ENCODE results near the gene PLCD1. TPM values are rescaled to one million over a fixed set of nuclear protein-coding genes. Genes with fewer than 3 reads are reported as not detected.
"Not testable (repeated sequence)": the region's sequence is repeated elsewhere in the genome, so short reads cannot be mapped to it uniquely, and the experiment has no call there.

PLCD1 gene
- total RNA-seq, 2 experiments from 2014 or later, result 7.8 to 9.2 TPM

GRCh38 chr3:37993067-37993455, 36.4 kb downstream of the PLCD1 start:
- POLR2A ChIA-PET, result no interaction called here
- CTCF ChIA-PET, result interaction anchor here (1.7 kb wide), 1 partner anchor 19 kb away, joined by 6 read pairs; no protein-coding TSS in a partner anchor

DNA sequence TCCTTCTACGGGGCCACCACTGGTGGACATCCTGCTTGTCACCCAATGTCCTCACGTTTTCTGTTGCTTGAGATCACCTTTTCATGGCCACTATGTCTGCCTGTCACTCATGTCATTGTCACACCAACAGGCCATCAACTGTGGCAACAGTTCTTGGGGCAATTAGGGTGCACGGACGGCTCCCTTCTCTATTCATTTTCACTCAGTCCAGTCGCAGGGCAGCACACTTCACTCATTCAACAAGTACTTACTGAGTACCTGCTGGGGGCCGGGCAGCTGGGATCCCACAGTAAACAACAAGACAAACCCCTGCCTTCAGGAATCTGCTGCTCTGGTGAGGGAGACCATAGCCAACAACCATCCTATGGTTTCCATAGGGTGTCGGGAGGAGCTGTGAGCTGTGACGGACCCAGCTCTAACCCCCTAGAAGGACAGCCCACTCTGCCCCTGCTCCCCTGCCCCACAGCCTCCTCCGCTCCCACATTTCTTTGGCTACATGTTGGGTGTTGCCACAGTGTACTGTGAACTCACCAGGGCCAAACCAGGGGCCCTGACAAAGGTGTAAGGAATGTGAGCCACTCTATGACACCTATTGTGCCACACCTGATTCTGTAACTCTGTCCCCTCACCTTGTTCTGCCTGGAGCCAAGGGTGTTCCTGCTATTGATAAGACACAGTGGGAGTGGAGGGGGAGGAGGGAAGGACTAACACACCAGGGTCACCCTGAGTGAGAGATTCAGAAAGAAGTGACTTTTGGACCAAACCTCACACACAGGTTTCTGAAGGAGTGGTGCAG, 37.0 kb downstream of the PLCD1 start:
- CTCF ChIA-PET, result interaction anchor here (0.5 to 1.7 kb wide), 2 partner anchors 18 to 796 kb away, joined by 3 to 6 read pairs; no protein-coding TSS in a partner anchor
- POLR2A ChIA-PET, result no interaction called here

DNA sequence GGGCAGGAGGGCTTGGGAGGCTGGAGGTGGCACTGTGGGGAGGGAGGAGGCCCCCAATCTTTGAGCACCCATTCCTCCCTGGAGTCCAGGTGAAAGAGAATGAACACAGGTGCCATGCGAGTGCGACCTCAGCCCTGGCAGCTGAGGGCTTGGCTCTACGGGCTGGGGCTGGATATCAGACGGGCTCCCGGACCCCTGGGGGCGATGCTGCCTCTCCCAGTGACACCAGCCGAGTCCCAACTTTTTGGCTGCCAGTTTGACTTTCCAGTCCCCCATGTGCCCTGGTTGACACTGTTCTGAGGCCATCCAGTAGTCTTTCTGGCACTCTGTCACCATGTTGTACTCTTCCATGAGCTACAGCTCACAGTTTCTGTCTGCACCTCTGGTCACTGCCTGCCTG, 37.6 kb downstream of the PLCD1 start:
- ChIA-PET CTCF (interaction anchor here (0.5 to 1.7 kb wide), 2 partner anchors 17 to 796 kb away, joined by 3 to 6 read pairs; no protein-coding TSS in a partner anchor), POLR2A (no interaction called here)

GRCh38 chr3:37991109-37991508, 38.3 kb downstream of the PLCD1 start:
- CTCF ChIA-PET, result no interaction called here

DNA sequence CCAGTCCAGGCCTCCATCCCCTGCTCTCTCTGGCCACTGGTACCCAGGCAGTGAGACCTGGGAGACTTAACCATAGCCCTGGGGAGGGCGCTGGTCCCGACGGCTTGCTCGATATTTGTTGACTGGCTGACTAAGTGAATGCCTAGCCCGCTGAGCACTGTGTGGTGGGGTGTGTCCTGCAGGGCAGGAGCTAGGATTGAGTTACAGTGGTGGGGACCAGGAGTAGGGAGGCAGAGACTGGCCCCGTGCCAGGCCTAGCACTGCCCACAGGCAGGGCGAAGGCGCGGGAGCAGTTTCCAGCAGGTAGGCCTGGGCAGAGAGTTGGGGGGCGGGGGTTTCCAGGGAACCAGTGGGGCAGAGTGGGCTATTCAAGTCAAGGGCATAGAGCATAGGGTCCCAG, 38.9 kb downstream of the PLCD1 start, which contains the start of gene VILL:
Gene VILL, plus strand, starts transcription at position 260 of the 400 bp plus-strand sequence. CDS start 2,887 bp downstream, outside the sequence.
- ChIA-PET CTCF (no interaction called here), POLR2A (no interaction called here)

More at GRCh38 chr3:37991109-37991508, 38.3 kb downstream of the PLCD1 start:
- POLR2A ChIA-PET, result no interaction called here

DNA sequence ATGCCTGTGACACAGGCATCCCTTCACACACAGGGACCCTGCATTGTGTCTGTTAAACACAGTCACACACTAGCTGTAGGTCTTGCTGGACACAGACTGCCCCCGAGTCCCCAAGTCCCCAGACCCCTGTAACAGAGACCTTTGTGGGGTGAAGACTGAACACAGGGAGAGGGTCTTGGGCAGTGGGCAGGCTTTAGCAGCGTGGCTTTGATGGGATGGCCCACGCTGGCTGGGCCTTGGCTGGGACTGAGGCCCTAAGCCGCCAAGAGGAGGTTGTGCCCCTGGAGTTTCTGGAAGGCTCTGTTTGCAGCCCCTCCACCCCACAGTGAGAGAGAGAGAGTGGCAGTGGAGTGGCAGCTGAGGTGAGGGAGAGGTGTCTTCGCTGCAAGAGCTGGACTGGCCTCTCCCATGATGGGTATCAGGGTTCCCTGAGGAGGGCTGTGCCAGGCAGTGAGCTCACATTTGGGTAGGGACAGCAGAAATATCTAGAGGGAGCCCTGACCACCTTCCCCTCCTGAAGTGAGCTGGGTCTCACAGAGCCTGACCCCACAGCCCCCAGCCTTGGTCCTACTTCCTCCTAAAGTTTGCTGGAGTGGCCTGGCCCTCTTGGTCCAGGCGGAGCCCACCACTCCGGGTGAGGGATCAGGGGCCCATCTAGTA, 39.5 kb downstream of the PLCD1 start:
- POLR2A ChIA-PET, result no interaction called here
- CTCF ChIA-PET, result no interaction called here

DNA sequence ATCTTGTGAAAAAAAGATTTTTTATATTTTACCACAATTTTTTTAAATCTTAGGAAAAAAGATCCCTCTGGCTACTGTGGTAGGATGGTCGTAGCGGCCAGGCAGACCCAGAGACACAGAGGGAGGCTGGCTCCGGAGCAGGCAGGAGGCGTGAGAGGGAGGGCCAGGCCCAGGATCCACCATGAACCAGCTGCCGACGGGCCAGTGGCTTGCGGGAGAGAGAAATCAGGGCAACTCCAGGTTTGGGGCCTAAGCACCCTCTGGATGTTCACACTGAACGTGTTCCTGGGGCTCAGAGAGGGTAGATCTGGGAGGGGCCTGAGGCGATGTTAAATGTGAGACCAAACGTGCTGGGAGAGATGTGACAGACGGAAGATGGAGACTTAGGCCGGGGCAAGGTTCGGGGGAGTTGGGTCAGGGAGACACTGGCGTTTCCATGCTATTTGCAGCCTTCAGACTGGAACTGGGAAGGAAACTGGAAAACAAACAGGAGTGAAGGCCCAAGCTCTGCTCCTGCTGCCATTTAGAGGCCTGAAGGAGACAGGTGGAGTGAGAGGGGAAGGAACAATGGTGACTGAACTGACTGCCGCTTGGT, 40.4 kb downstream of the PLCD1 start:
- ChIA-PET CTCF (no interaction called here), POLR2A (no interaction called here)

GRCh38 chr3:37988376-37988775, 41.1 kb downstream of the PLCD1 start:
- CTCF ChIA-PET, POLR2A ChIA-PET: not testable (repeated sequence)

DNA sequence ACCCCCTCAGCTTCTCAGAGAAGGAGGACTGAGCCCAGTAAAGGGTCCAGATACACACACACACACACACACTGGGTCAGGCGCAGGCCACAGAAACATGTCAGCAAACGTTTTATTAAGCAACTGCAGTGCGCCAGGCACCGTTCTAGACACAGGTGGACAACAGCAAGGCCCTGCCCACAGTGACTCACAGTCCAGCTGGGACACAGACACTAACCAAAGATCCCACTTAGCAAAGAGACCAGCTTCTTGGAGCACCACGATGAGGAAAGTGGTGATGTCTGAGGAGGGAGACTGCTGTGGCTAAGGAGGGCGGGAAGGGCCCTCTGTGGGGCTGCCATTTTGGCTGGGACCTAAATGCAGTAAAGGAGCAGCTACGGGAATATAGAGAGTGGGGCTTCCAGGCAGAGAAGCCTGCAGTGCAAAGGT, 41.7 kb downstream of the PLCD1 start:
- ChIA-PET CTCF (no interaction called here), POLR2A (no interaction called here)

- ChIA-PET POLR2A (no interaction called here), CTCF (interaction anchor here (2.2 kb wide), 1 partner anchor 14 kb away, joined by 6 read pairs; no protein-coding TSS in a partner anchor)
Observed at GRCh38 chr3:37987315-37987697, 42.1 kb downstream of the PLCD1 start.

GRCh38 chr3:37986479-37987314, 42.7 kb downstream of the PLCD1 start:
- ChIA-PET POLR2A (no interaction called here), CTCF (interaction anchor here (2.2 to 4.6 kb wide), 2 partner anchors 13 to 15 kb away, joined by 6 to 17 read pairs; no protein-coding TSS in a partner anchor)

DNA sequence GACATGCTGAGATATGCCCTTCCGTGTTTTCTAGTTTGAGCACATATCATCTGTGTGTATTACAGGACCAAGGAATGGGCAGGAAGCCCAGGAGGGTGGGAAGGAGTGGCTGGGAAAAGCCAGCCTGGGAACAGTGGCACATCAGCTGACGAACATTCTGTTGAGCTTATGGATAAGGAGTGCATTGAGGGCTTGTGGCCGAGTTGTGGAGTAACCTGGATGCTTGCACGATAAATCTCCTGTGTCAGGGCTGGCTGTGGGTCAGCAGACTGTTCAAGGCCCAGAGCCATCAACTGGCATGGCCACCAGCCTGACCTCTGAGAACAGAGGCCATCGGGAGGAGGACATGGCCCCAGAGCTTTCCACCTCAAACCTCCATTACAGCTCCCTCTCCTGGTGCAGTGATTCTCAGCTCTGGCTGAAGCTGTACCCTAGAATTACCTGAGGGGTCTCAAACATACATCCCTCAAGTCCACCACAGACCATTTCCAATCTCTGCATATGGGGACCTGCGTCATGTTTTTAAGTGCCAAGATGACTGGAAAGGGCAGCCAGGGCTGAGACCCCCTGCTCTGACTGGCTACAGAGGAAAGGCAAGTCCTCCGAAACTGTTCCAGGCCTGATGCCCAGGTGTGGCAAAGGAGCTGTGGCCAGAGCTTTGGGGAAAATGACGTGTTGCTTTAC, 43.7 kb downstream of the PLCD1 start:
- CTCF ChIA-PET, result interaction anchor here (1.0 to 4.6 kb wide), 3 partner anchors 11 to 16 kb away, joined by 3 to 17 read pairs (median 6); no protein-coding TSS in a partner anchor
- POLR2A ChIA-PET, result no interaction called here

DNA sequence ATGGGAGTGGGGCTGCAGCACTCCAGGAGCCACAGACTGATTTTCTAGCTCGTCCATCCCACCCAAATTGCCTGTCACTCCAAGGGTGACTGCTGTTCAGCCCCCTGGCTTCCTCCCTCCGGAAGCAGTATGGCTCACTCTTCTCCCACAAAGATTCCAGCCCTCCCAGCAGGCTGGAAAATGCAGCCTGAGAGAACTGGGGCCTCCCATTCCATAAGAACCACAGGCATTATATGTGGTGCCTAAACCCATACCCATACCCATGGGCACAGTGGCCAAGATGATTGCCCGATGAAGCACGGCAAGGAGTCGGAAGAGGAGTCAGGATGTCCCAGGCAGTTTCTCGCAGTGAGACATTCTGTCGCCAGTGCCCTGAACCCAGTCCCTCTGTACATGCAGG, 44.8 kb downstream of the PLCD1 start:
- CTCF ChIA-PET, result interaction anchor here (4.6 kb wide), 1 partner anchor 11 kb away, joined by 17 read pairs; no protein-coding TSS in a partner anchor
- POLR2A ChIA-PET, result no interaction called here

- POLR2A ChIA-PET, result no interaction called here
- CTCF ChIA-PET, result interaction anchor here (4.6 kb wide), 1 partner anchor 10 kb away, joined by 17 read pairs; no protein-coding TSS in a partner anchor
Observed at GRCh38 chr3:37984051-37984450, 45.4 kb downstream of the PLCD1 start.

- POLR2A ChIA-PET, result no interaction called here
- CTCF ChIA-PET, result interaction anchor here (4.6 kb wide), 1 partner anchor 8 kb away, joined by 17 read pairs; no protein-coding TSS in a partner anchor
Observed at GRCh38 chr3:37982331-37982730, 47.1 kb downstream of the PLCD1 start.

GRCh38 chr3:37981348-37981664, 48.1 kb downstream of the PLCD1 start:
- CTCF ChIA-PET, result no interaction called here
- POLR2A ChIA-PET, result no interaction called here

DNA sequence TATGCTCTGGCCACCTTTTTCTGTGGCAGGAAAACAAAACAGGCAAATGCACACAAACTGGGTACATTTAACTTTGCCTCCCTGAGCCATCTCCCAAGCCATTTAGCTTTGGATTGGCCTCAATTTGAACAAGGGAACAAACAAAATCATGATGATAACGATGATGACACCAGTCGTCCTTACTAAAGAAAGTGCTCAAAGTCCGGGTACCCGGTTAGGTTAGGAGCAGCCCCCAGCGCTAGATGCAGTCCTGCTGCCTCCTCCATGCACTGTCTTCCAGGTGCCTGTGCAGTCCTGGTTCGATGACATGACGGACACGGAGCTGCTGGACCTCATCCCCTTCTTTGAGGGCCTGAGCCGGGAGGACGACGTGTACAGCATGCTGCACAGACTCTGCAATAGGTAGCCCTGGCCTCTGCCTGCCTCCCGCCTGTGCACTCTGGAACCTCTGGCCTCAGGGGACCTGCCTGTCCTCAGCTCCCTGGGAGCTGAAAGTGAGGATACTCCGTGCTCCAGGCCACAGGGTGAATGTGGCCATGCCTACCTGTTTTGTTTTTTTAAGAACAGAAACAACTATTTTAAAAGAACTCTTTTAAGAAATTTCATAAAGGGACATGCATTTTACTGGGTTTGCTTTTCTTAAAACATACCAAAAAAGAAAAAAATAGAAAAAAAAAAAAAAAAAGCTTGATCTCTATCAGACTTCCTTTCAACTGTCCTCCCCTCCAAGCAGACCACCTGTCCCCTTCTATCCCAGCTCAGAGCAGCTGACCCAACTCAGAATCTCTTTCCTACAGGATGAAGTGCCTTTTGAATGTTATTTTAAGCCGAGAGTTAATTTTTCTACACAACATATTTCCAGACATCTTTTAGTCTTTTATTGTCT, 48.7 kb downstream of the PLCD1 start:
- POLR2A ChIA-PET, result no interaction called here
- CTCF ChIA-PET, result no interaction called here
